D721Med (cell line): ENCODE results near the gene KLHDC3.
"Not testable (repeated sequence)": the region's sequence is repeated elsewhere in the genome, so short reads cannot be mapped to it uniquely, and the experiment has no call there.

Source experiments
- DNase-seq: peaks from one replicate; pipeline ENCODE4 v3.0.0; 2011; ENCODE audit warnings: low spot score; ENCODE audit not compliant: insufficient read length
- FAIRE-seq: peaks from 2 replicates; lab custom pipeline; 2011; peaks lifted over from hg19 to GRCh38; lab: Jason Lieb, UNC
- CTCF ChIP-seq: IDR thresholded peaks from 2 replicates; pipeline ENCODE4 v1.5.1; 2012; ENCODE audit warnings: mild to moderate bottlenecking, control low read depth; ENCODE audit not compliant: insufficient read depth; ENCODE audit errors: missing control alignments

The KLHDC3 gene

GRCh38 chr6:43037706-43038105 is 23.7 kb downstream of the KLHDC3 start:
- FAIRE-seq = no peak
- no peak for TF ChIP-seq CTCF
- DNase-seq = no peak

GRCh38 chr6:43038727-43039126 is 24.7 kb downstream of the KLHDC3 start:
- no peak for DNase-seq
- TF ChIP-seq CTCF = no peak
- FAIRE-seq = no peak

- no peak for FAIRE-seq
- no peak for DNase-seq
- no peak for TF ChIP-seq CTCF
Observed at GRCh38 chr6:43040542-43041257, 26.7 kb downstream of the KLHDC3 start.

GRCh38 chr6:43041475-43041874 is 27.4 kb downstream of the KLHDC3 start:
- DNase-seq, FAIRE-seq: not testable (repeated sequence)

- no peak for FAIRE-seq
- no peak for DNase-seq
- TF ChIP-seq CTCF = no peak
Observed at GRCh38 chr6:43043310-43043709, 29.3 kb downstream of the KLHDC3 start.

GRCh38 chr6:43045371-43045930 is 31.4 kb downstream of the KLHDC3 start:
- FAIRE-seq (no peak), DNase-seq (no peak)
- TF ChIP-seq CTCF = no peak

- DNase-seq (no peak), FAIRE-seq (no peak)
- TF ChIP-seq CTCF = no peak
Observed at GRCh38 chr6:43047998-43048397, 33.9 kb downstream of the KLHDC3 start.
